PC-3 (cell line): ENCODE results near the gene ECHS1. TPM values are rescaled to one million over a fixed set of nuclear protein-coding genes. Genes with fewer than 3 reads are reported as not detected.

Experiments
- ATAC-seq: fragments of 200-7000 bp; cut with Tn5 transposase; 2 replicates; pipeline ENCODE4 v1.9.1; 2020; ENCODE audit warnings: mild to moderate bottlenecking, moderate library complexity
- BruUV-seq: library from RNA; stranded (reverse); fragments of 400-500 nt; replicated peaks from 2 replicates; lab custom pipeline; 2021; lab: Mats Ljungman, UMichigan
- CTCF ChIA-PET: fragments of 300-600 bp; sonication (Branson Sonifier 250); formaldehyde crosslinking; loops from one replicate; lab custom pipeline; 2022; ENCODE audit warnings: antibody characterized with exemption; lab: Charles Lee
- POLR2A ChIA-PET: fragments of 300-600 bp; sonication (Branson Sonifier 250); formaldehyde crosslinking; loops from one replicate; lab custom pipeline; 2022; ENCODE audit warnings: antibody characterized with exemption; ENCODE audit not compliant: unreplicated experiment; lab: Charles Lee
- DNase-seq: peaks from one replicate; pipeline ENCODE4 v3.0.0-alpha.2; 2015
- H2AFZ ChIP-seq: fragments of 300-600 bp; sonication (generic); 2 replicates; pipeline ENCODE4 v1.6.0; 2016; ENCODE audit warnings: antibody characterized with exemption, low read length
- H3F3A ChIP-seq: fragments of 300-600 bp; sonication (generic); one replicate; pipeline ENCODE4 v1.6.0; 2017; ENCODE audit warnings: antibody characterized with exemption, low read length, control low read depth, mild to moderate bottlenecking; ENCODE audit not compliant: unreplicated experiment
- H3K27ac ChIP-seq: fragments of 300-600 bp; sonication (generic); 2 replicates; pipeline ENCODE4 v1.5.1; 2016; ENCODE audit warnings: mild to moderate bottlenecking, low read length
- H3K27me3 ChIP-seq: fragments of 300-600 bp; sonication (generic); 2 replicates; pipeline ENCODE4 v1.6.1; 2016; ENCODE audit warnings: low read length, mixed read lengths
- H3K36me3 ChIP-seq: fragments of 300-600 bp; sonication (generic); 2 replicates; pipeline ENCODE4 v1.6.1; 2016; ENCODE audit warnings: low read depth, mixed run types, low read length, mixed read lengths
- H3K4me1 ChIP-seq: fragments of 300-600 bp; sonication (generic); 2 replicates; pipeline ENCODE4 v1.5.1; 2016; ENCODE audit warnings: low read length; ENCODE audit not compliant: insufficient read depth
- H3K4me2 ChIP-seq: fragments of 300-600 bp; sonication (generic); 2 replicates; pipeline ENCODE4 v1.6.0; 2016; ENCODE audit warnings: low read length
- H3K4me3 ChIP-seq: fragments of 300-600 bp; sonication (generic); 2 replicates; pipeline ENCODE4 v1.5.1; 2016; ENCODE audit warnings: mild to moderate bottlenecking, low read length, mixed read lengths
- H3K79me2 ChIP-seq: fragments of 300-600 bp; sonication (generic); 2 replicates; pipeline ENCODE4 v1.6.1; 2017; ENCODE audit warnings: low read length, mixed read lengths
- H3K9ac ChIP-seq: fragments of 300-600 bp; sonication (generic); 2 replicates; pipeline ENCODE4 v1.6.0; 2016; ENCODE audit warnings: mild to moderate bottlenecking, low read length
- H3K9me2 ChIP-seq: fragments of 300-600 bp; sonication (generic); replicated peaks from 2 replicates; pipeline ENCODE4 v1.6.1; 2016; ENCODE audit warnings: mixed run types, low read length, mixed read lengths
- H3K9me3 ChIP-seq: fragments of 300-600 bp; sonication (generic); 2 replicates; pipeline ENCODE4 v1.6.1; 2016; ENCODE audit warnings: low read length, mixed read lengths
- H4K20me1 ChIP-seq: fragments of 300-600 bp; sonication (generic); 2 replicates; pipeline ENCODE4 v1.6.1; 2016; ENCODE audit warnings: low read length, mixed read lengths
- EZH2 ChIP-seq: fragments of 300-600 bp; sonication (generic); IDR thresholded peaks from one replicate; pipeline ENCODE4 v1.6.1; 2017; ENCODE audit warnings: antibody characterized with exemption, mild to moderate bottlenecking, low read length; ENCODE audit not compliant: unreplicated experiment
- EZH2phosphoT487 ChIP-seq: fragments of 300-600 bp; sonication (generic); IDR thresholded peaks from 2 replicates; pipeline ENCODE4 v1.6.1; 2018; ENCODE audit warnings: mild to moderate bottlenecking, antibody characterized with exemption, low read length, borderline replicate concordance
- intact Hi-C: fragments of 100-400 bp; cut with micrococcal nuclease; formaldehyde crosslinking; loops from 2 replicates; pipeline ENCODE4 v1.9.0; 2023
- total RNA-seq: library from RNA; depleted of rRNA; stranded (reverse); fragments of >200 nt; gene quantifications from 2 replicates; pipeline ENCODE4 v1.2.3, GENCODE V29; 2014
- TF ChIP-seq, protein P1 (sequence below): fragments of 300-600 bp; sonication (generic); conservative IDR thresholded peaks from 2 replicates; pipeline ENCODE4 v1.5.1; 2017; ENCODE audit warnings: antibody characterized with exemption, low read depth, mild to moderate bottlenecking, low read length

ECHS1 gene
- total RNA-seq, 1 experiment from 2014 or later, result 120 TPM

DNA sequence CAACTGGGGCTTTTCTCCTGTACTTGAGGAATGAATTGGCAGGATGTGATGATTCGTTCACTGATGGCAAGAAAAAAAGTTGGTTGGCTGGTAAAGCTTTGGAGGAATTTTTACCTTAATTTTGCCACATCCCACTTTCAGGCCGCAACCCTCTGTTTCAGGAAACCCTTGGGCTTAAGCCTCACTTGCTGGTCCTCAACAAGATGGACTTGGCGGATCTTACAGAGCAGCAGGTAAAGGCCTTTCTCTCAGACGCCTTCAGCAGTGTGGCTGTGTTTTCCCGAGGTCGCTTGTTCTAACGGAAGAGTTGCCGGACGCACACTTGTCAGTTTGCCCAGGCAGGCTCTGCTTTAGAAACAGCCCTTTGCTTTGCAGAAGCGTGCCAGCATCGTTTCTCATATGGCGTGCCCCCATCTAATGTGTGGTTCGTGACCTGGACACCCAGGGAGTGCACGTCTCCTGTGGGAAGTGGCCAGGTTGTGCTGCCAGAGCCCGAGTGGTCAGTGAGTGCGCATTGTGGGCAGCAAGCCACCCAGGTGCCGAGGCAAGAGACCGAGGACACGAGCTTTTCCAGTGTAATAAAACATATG, 23.0 kb upstream of the ECHS1 start:
- DNase-seq, result no peak
- H3K36me3 ChIP-seq, result peaks cover 13% of the 10 kb centered on the region
- peaks cover 43% of the 10 kb centered on the region for H3K79me2 ChIP-seq
- no peak for ATAC-seq
- H3K4me3 ChIP-seq, result no peak overlapping the region
- H3K9me3 ChIP-seq, result no peaks in the 10 kb centered on the region
- no peaks in the 10 kb centered on the region for H3K27me3 ChIP-seq
- 0 out of 2 replicates have a peak overlapping the region, but pooled peaks have one; percentile 100 for H3K4me2 ChIP-seq
- no TSS peak for BruUV-seq
- no peaks in the 10 kb centered on the region for H3F3A ChIP-seq
- CTCF ChIA-PET, result no interaction called here
- 0 out of 2 replicates have a peak overlapping the region, but pooled peaks have one; percentile 76 for H3K27ac ChIP-seq
- POLR2A ChIA-PET, result no interaction called here
- H4K20me1 ChIP-seq, result no peaks in the 10 kb centered on the region
- intact Hi-C loops, result no loop called here
- no peaks in the 10 kb centered on the region for H3K9me2 ChIP-seq
- H3K9ac ChIP-seq, result no peak overlapping the region
- H2AFZ ChIP-seq, result no peak overlapping the region
- peaks cover 25% of the 10 kb centered on the region for H3K4me1 ChIP-seq
- TF ChIP-seq EZH2 (no peak), EZH2phosphoT487 (no peak)

DNA sequence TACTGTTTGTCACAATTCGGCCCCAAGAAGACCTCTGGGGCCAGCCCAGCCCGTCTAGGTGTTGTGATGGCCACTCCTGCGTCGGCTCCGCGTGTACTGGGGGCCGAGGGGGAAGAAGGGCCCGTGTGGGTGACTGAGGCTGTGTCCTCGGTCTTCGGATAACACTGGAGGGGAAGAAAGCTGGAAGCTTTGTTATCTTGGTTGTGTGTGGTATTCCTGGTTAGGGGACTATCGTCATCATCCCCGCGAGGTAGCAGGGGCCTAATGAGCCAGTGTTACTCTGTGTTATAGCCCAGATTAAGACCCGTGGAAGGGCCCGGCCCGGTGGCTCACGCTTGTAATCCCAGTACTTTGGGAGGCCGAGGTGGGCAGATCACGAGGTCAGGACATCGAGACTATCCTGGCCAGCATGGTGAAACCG, 21.7 kb upstream of the ECHS1 start:
- H3K9me3 ChIP-seq, result no peaks in the 10 kb centered on the region
- no peaks in the 10 kb centered on the region for H4K20me1 ChIP-seq
- intact Hi-C loops, result no loop called here
- H3K27ac ChIP-seq, result peak overlapping the region; percentile 76
- peaks cover 25% of the 10 kb centered on the region for H3K4me1 ChIP-seq
- no peaks in the 10 kb centered on the region for H3K9me2 ChIP-seq
- peak overlapping the region; percentile 96 for H3K4me3 ChIP-seq
- peaks cover 10% of the 10 kb centered on the region for H3K36me3 ChIP-seq
- no peaks in the 10 kb centered on the region for H3F3A ChIP-seq
- peaks cover 37% of the 10 kb centered on the region for H3K79me2 ChIP-seq
- H2AFZ ChIP-seq, result peak overlapping the region; percentile 57
- TSS peak; percentile 49 for BruUV-seq
- POLR2A ChIA-PET, result no interaction called here
- DNase-seq (no peak), ATAC-seq (peak; percentile 6; the same call in 1 of the 2 replicates)
- CTCF ChIA-PET, result no interaction called here
- H3K4me2 ChIP-seq, result peak overlapping the region; percentile 100
- H3K27me3 ChIP-seq, result no peaks in the 10 kb centered on the region
- TF ChIP-seq EZH2phosphoT487 (no peak), EZH2 (no peak)
- TF ChIP-seq, protein P1, sequence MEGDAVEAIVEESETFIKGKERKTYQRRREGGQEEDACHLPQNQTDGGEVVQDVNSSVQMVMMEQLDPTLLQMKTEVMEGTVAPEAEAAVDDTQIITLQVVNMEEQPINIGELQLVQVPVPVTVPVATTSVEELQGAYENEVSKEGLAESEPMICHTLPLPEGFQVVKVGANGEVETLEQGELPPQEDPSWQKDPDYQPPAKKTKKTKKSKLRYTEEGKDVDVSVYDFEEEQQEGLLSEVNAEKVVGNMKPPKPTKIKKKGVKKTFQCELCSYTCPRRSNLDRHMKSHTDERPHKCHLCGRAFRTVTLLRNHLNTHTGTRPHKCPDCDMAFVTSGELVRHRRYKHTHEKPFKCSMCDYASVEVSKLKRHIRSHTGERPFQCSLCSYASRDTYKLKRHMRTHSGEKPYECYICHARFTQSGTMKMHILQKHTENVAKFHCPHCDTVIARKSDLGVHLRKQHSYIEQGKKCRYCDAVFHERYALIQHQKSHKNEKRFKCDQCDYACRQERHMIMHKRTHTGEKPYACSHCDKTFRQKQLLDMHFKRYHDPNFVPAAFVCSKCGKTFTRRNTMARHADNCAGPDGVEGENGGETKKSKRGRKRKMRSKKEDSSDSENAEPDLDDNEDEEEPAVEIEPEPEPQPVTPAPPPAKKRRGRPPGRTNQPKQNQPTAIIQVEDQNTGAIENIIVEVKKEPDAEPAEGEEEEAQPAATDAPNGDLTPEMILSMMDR, result no peak
- peak overlapping the region; percentile 100 for H3K9ac ChIP-seq

DNA sequence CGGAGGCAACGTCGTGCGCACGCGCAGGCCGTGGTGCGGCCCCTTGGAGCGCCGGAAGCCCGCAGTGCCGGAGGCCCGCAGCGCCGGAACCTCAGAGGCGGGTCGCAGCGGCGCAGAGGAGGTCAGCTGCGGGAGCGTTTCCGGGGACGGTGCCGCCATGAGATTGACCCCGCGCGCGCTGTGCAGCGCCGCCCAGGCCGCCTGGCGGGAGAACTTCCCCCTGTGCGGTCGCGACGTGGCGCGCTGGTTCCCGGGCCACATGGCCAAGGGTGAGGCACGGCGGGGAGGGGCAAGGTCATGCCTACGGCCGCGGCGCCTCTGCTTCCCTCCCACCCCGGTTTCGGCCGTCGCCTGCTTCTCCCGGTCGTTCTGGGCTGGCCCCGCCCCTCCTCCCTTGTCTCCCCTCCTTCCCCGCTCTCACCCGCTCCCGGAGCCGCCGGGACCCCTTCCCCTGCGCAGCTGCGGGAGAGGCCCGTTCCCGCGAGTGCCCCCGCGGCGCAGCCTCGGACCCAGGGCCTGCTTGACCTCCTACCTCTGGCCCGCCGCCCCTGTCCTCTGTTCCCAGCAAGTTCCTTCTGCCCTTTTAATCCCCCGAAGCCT, 21.0 kb upstream of the ECHS1 start, which contains the start of gene MTG1:
Gene MTG1, plus strand, starts transcription at position 94 of the 600 bp plus-strand sequence. Its CDS starts 64 bp downstream, at position 158.
- ATAC-seq, result peak; percentile 87
- no peaks in the 10 kb centered on the region for H4K20me1 ChIP-seq
- H3K9ac ChIP-seq, result peak within 1 kb of the TSS; percentile 100
- no peaks in the 10 kb centered on the region for H3K9me3 ChIP-seq
- ChIA-PET CTCF (no interaction called here), POLR2A (no interaction called here)
- peaks cover 25% of the 10 kb centered on the region for H3K4me1 ChIP-seq
- peaks cover 36% of the 10 kb centered on the region for H3K79me2 ChIP-seq
- peak within 1 kb of the TSS; percentile 78 for H2AFZ ChIP-seq
- H3K27me3 ChIP-seq, result no peaks in the 10 kb centered on the region
- no TSS peak for BruUV-seq
- peak within 1 kb of the TSS; percentile 96 for H3K4me3 ChIP-seq
- no peaks in the 10 kb centered on the region for H3K9me2 ChIP-seq
- peak within 1 kb of the TSS; percentile 100 for H3K4me2 ChIP-seq
- intact Hi-C loops, result no loop called here
- peak within 1 kb of the TSS; percentile 76 for H3K27ac ChIP-seq
- peak; percentile 93 for DNase-seq
- H3F3A ChIP-seq, result no peaks in the 10 kb centered on the region
- TF ChIP-seq EZH2, result no peak
- TF ChIP-seq, protein P1, result no peak
- TF ChIP-seq EZH2phosphoT487, result no peak
- peaks cover 10% of the 10 kb centered on the region for H3K36me3 ChIP-seq
